GM12878 (cell line): Measurements from ENCODE around the gene POU5F1. TPM values are rescaled to one million over a fixed set of nuclear protein-coding genes. Genes with fewer than 3 reads are reported as not detected.
A peak's percentile ranks its signal among the peaks of the same experiment; 100 is the strongest.

Experiments
- ATAC-seq: fragments of 200-7000 bp; cut with Tn5 transposase; 3 replicates; pipeline ENCODE4 v1.9.1; 2020; ENCODE audit warnings: mild to moderate bottlenecking, moderate library complexity
- BruUV-seq: library from RNA; stranded (reverse); fragments of 400-500 nt; replicated peaks from 2 replicates; lab custom pipeline; 2021; lab: Mats Ljungman, UMichigan
- CTCF ChIA-PET: fragments of 300-600 bp; sonication (Branson Sonifier 250); formaldehyde crosslinking; extraction: SDS; loops from one replicate; lab custom pipeline; 2021; ENCODE audit warnings: inconsistent platforms; lab: Yijun Ruan, JAX
- POLR2A ChIA-PET: fragments of 350-600 bp; formaldehyde crosslinking; extraction: SDS; loops from one replicate; lab custom pipeline; 2021; ENCODE audit warnings: inconsistent platforms; lab: Charles Lee
- RAD21 ChIA-PET: fragments of 300-600 bp; sonication (Branson Sonifier 250); formaldehyde crosslinking; loops from one replicate; lab custom pipeline; 2023; ENCODE audit warnings: antibody characterized with exemption; ENCODE audit not compliant: unreplicated experiment; lab: Charles Lee
- SMC1A ChIA-PET: fragments of 300-600 bp; sonication (Branson Sonifier 250); formaldehyde crosslinking; loops from one replicate; lab custom pipeline; 2023; ENCODE audit not compliant: unreplicated experiment, uncharacterized antibody; lab: Charles Lee
- DNase-seq: peaks from one replicate; pipeline ENCODE4 v3.0.0-alpha.2; 2011; ENCODE audit warnings: low read depth, low spot score
- FAIRE-seq: peaks from 3 replicates; lab custom pipeline; 2011; peaks lifted over from hg19 to GRCh38; lab: Jason Lieb, UNC
- H2AFZ ChIP-seq: 2 replicates; pipeline ENCODE4 v1.6.0; 2011; ENCODE audit warnings: low read depth, low read length, control low read depth; ENCODE audit not compliant: control insufficient read depth
- H3K27ac ChIP-seq: 2 replicates; pipeline ENCODE4 v1.5.1; 2011; ENCODE audit warnings: control low read depth; ENCODE audit not compliant: control insufficient read depth, insufficient read depth
- H3K27me3 ChIP-seq, 2 experiments: replicated peaks in 1 of 2; 2 replicates each; pipeline versions ENCODE4 v1.6.0 to v1.6.1; 2011; ENCODE audit warnings: low read length in 1 of 2; ENCODE audit not compliant: control insufficient read depth in 2 of 2, insufficient read depth in 2 of 2
- H3K36me3 ChIP-seq, 2 experiments: 2 replicates each; pipeline ENCODE4 v1.5.1; 2011; ENCODE audit warnings: low read length in 1 of 2; ENCODE audit not compliant: control insufficient read depth in 2 of 2, insufficient read depth in 2 of 2
- H3K4me1 ChIP-seq: 2 replicates; pipeline ENCODE4 v1.6.1; 2011; ENCODE audit warnings: mild to moderate bottlenecking, low read length, moderate library complexity, mixed read lengths; ENCODE audit not compliant: control insufficient read depth, insufficient read depth
- H3K4me2 ChIP-seq: 2 replicates; pipeline ENCODE4 v1.6.0; 2011; ENCODE audit warnings: control low read depth; ENCODE audit not compliant: control insufficient read depth, insufficient read depth
- H3K4me3 ChIP-seq: fragments of 200-600 bp; sonication (generic); 2 replicates; pipeline ENCODE4 v1.5.1; 2016
- H3K79me2 ChIP-seq: 2 replicates; pipeline ENCODE4 v1.6.0; 2011; ENCODE audit warnings: low read length; ENCODE audit not compliant: control insufficient read depth, insufficient read depth
- H3K9ac ChIP-seq: 2 replicates; pipeline ENCODE4 v1.8.0; 2011; ENCODE audit warnings: low read length, control low read depth, mixed read lengths; ENCODE audit not compliant: control insufficient read depth, insufficient read depth
- H3K9me3 ChIP-seq: replicated peaks from 3 replicates; pipeline ENCODE4 v1.5.1; 2011; ENCODE audit warnings: mild to moderate bottlenecking, low read length; ENCODE audit not compliant: control insufficient read depth, insufficient read depth
- H4K20me1 ChIP-seq: 2 replicates; pipeline ENCODE4 v1.6.0; 2011; ENCODE audit not compliant: control insufficient read depth, insufficient read depth
- ESRRA ChIP-seq: IDR thresholded peaks from 2 replicates; pipeline ENCODE4 v1.6.1; 2012; ENCODE audit warnings: mild to moderate bottlenecking, low read length, improper control_type of control experiment
- MLLT1 ChIP-seq: fragments of 450-650 bp; IDR thresholded peaks from 2 replicates; pipeline ENCODE4 v1.6.1; 2016; ENCODE audit warnings: mild to moderate bottlenecking
- SIX5 ChIP-seq: IDR thresholded peaks from 2 replicates; pipeline ENCODE4 v1.6.1; 2011; ENCODE audit warnings: mild to moderate bottlenecking, low read depth, low read length, moderate library complexity; ENCODE audit not compliant: severe bottlenecking
- SMAD5 ChIP-seq: IDR thresholded peaks from 2 replicates; pipeline ENCODE4 v1.6.1; 2016; ENCODE audit warnings: antibody characterized with exemption, low read depth
- USF2 ChIP-seq: IDR thresholded peaks from 2 replicates; pipeline ENCODE4 v1.6.1; 2011; ENCODE audit warnings: low read depth, low read length, improper control_type of control experiment, borderline replicate concordance
- WGBS: methylation state at CpG from one replicate; pipeline ENCODE4 v1.1.6; 2016; ENCODE audit warnings: low lambda C conversion rate; ENCODE audit not compliant: insufficient replicate concordance, insufficient coverage; ENCODE audit errors: missing lambda C conversion rate; 5-methylcytosine and 5-hydroxymethylcytosine counted together
- in situ Hi-C: fragments of 300-500 bp; cut with MboI; formaldehyde crosslinking; loops from 9 replicates; pipeline ENCODE4 v1.14.3; 2018; ENCODE audit warnings: mixed read lengths
- intact Hi-C: fragments of 100-400 bp; cut with micrococcal nuclease; formaldehyde crosslinking; loops from one replicate; pipeline ENCODE4 v1.14.2; 2022; ENCODE audit not compliant: unreplicated experiment
- polyA plus RNA-seq, 11 experiments: library from polyadenylated mRNA; depleted of rRNA in 4 of 11; unstranded in 6 of 11; stranded (reverse) in 5 of 11; fragments of >200 nt; fragmentation: Nextera tagmentation in 4 of 11; fragmentation: Illumina TruSeq in 1 of 11; extraction: Ambion mirVana in 4 of 11; extraction: Trizol in 1 of 11; gene quantifications; 1 replicate in 1 of 11; 2 replicates in 10 of 11; pipeline versions ENCODE4 v1.2.1 to v1.2.3, GENCODE V29; 2011 to 2016; ENCODE audit warnings: inconsistent platforms in 2 of 11, missing spikeins in 2 of 11, low read depth in 1 of 11
- total RNA-seq, 4 experiments: library from RNA; depleted of rRNA in 3 of 4; stranded (reverse); fragments of >200 nt in 3 of 4; fragmentation: Illumina TruSeq in 1 of 4; extraction: Trizol in 1 of 4; gene quantifications; 2 replicates each; pipeline versions ENCODE4 v1.2.1 to v1.2.3, GENCODE V29; 2013 to 2021

The POU5F1 gene
- total and polyA plus RNA-seq, 10 of the 15 experiments (the other 5 are each of a cell fraction or from before 2014, with no cell fraction given), result 1.4 to 5.5 (median 3.2) TPM

- BruUV-seq, result no TSS peak
- Histone ChIP-seq H3K79me2 (peaks cover 37% of the 10 kb centered on the region), H3K4me3 (peak within 1 kb of the TSS; percentile 90), H3K4me2 (peak within 1 kb of the TSS; percentile 77), H2AFZ (peak within 1 kb of the TSS; percentile 80), H3K9me3 (no peaks in the 10 kb centered on the region), H3K27me3 (no peaks in the 10 kb centered on the region), H4K20me1 (no peaks in the 10 kb centered on the region; the same call in 1 of the 2 replicates), H3K4me1 (peaks cover 5% of the 10 kb centered on the region), H3K36me3 (peaks cover 6 to 9% of the 10 kb centered on the region in 2 experiments), H3K27ac (peak within 1 kb of the TSS; percentile 67), H3K9ac (peak within 1 kb of the TSS; percentile 84)
- DNase-seq (no peak), FAIRE-seq (no peak), ATAC-seq (peak; percentile 55)
- ChIA-PET POLR2A (interaction anchor here (0.6 to 1.8 kb wide), 5 partner anchors 8 to 804 kb away, joined by 3 to 5 read pairs (median 5); no protein-coding TSS in a partner anchor), CTCF (interaction anchor here (0.7 to 2.9 kb wide), 7 partner anchors 18 to 241 kb away, joined by 3 to 17 read pairs (median 7); partner anchors contain the start of gene PSORS1C2), SMC1A (interaction anchor here (0.7 to 4.2 kb wide), 5 partner anchors 10 to 39 kb away, joined by 3 to 21 read pairs (median 12); no protein-coding TSS in a partner anchor), RAD21 (interaction anchor here (0.5 to 2.0 kb wide), 7 partner anchors 20 to 413 kb away, joined by 3 to 10 read pairs (median 4); partner anchors contain the start of gene VARS2)
- in situ Hi-C loops, result no loop called here
- TF ChIP-seq ESRRA, result no peak
- no peak for TF ChIP-seq USF2
- 0 out of 2 replicates have a peak, but pooled peaks have one; percentile 18 for TF ChIP-seq MLLT1
- TF ChIP-seq SIX5, result no peak
- TF ChIP-seq SMAD5, result no peak
- intact Hi-C loops, result loop anchor here (2.0 kb wide), 1 partner anchor 35 kb away; no protein-coding TSS in a partner anchor
- 7% methylated on average over 10 of the region's 14 CpGs for WGBS
Measured at GRCh38 chr6:31157513-31158139, 12.9 kb downstream of the POU5F1 start, which contains the start of gene CCHCR1. Gene CCHCR1 (minus strand): TSS chr6:31157802. CDS start chr6:31157600, 202 bp downstream.
